GM10248 (cell line): ENCODE data around the gene NUMBL.

ENCODE experiments used
- CTCF ChIA-PET: fragments of 300-600 bp; sonication (Branson Sonifier 250); formaldehyde crosslinking; extraction: SDS; loops from one replicate; lab custom pipeline; 2021; ENCODE audit warnings: antibody characterized with exemption; lab: Yijun Ruan, JAX
- POLR2A ChIA-PET: fragments of 350-650 bp; sonication (Branson Sonifier 250); formaldehyde crosslinking; extraction: SDS; loops from one replicate; lab custom pipeline; 2020; ENCODE audit warnings: antibody characterized with exemption; lab: Yijun Ruan, JAX
- DNase-seq: peaks from one replicate; pipeline ENCODE4 v3.0.0; 2012; ENCODE audit errors: extremely low spot score
- TF ChIP-seq, protein P1 (sequence below): IDR thresholded peaks from 2 replicates; pipeline ENCODE4 v1.5.1; 2012; ENCODE audit warnings: mild to moderate bottlenecking, low read depth; ENCODE audit errors: extremely low read depth, missing control alignments, control extremely low read depth

NUMBL gene

DNA sequence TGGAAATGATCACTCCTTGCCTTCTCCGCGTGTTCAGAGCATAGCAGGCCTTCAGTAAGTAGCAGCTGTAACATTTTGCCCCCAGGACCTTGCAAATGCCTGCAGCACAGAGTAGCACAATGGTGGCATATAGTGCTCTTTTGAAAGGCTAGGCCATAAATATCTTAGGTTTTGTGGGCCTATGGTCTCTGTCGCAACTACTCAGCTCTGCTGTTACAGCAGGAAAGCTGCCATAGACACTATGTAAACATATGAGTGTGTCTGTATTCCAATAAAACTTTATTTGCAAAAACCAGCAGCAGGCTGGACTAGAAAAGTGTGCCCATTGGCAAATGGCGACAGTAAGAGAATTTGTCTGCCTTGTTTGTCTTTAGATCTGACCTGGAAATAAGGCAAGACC lies 35.8 kb upstream of the NUMBL start:
- TF ChIP-seq, protein P1, sequence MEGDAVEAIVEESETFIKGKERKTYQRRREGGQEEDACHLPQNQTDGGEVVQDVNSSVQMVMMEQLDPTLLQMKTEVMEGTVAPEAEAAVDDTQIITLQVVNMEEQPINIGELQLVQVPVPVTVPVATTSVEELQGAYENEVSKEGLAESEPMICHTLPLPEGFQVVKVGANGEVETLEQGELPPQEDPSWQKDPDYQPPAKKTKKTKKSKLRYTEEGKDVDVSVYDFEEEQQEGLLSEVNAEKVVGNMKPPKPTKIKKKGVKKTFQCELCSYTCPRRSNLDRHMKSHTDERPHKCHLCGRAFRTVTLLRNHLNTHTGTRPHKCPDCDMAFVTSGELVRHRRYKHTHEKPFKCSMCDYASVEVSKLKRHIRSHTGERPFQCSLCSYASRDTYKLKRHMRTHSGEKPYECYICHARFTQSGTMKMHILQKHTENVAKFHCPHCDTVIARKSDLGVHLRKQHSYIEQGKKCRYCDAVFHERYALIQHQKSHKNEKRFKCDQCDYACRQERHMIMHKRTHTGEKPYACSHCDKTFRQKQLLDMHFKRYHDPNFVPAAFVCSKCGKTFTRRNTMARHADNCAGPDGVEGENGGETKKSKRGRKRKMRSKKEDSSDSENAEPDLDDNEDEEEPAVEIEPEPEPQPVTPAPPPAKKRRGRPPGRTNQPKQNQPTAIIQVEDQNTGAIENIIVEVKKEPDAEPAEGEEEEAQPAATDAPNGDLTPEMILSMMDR = no peak
- POLR2A ChIA-PET = no interaction called here
- CTCF ChIA-PET = interaction anchor here (0.8 kb wide), 1 partner anchor 72 kb away, joined by 3 read pairs; the partner anchor contains the start of gene EGLN2
- no peak for DNase-seq

DNA sequence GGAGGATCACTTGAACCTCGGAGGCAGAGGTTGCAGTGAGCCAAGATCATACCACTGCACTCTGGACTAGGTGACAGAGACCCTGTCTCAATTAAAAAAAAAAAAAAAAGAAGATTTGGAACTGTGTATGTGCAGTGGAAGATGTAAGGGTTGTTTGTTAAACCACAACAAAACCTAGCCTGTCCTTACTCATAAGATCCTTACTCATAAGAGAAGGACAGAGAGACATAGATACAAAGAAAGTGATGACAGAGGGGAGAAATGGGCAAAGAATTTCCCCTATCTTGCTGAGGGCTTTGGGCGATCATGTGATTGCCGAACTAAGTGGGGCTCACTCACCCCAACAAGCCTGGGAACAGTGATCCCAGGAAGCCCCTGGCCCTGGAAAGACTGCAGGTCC lies 34.4 kb upstream of the NUMBL start:
- no peak for DNase-seq
- ChIA-PET CTCF (interaction anchor here (1.7 to 2.4 kb wide), 2 partner anchors 25 to 91 kb away, joined by 4 to 6 read pairs; partner anchors contain the start of gene ACTMAP), POLR2A (interaction anchor here (0.6 kb wide), 1 partner anchor 138 kb away, joined by 3 read pairs; no protein-coding TSS in a partner anchor)
- TF ChIP-seq, protein P1 = no peak

DNA sequence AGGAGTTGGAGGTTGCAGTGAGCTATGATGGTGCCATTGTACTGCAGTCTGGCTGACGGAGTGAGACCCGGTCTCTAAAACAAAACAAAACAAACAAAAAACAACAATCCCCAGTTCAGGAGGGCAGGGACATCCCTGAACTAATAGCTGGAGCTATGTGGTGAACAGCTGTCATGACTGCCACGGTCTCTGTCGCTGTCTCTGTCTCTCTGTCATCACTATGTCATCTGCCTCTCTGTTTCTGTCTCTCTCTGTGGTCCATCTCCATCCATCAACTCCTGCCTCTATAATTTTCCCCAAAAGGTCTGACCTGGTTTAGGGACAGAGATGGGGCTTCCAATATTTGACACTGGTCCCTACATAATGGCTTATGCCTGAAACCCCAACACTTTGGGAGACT lies 33.9 kb upstream of the NUMBL start:
- CTCF ChIA-PET = interaction anchor here (1.7 to 2.4 kb wide), 2 partner anchors 26 to 90 kb away, joined by 4 to 6 read pairs; partner anchors contain the start of gene ACTMAP
- POLR2A ChIA-PET = interaction anchor here (0.6 kb wide), 1 partner anchor 138 kb away, joined by 3 read pairs; no protein-coding TSS in a partner anchor
- TF ChIP-seq, protein P1 = no peak
- no peak for DNase-seq

DNA sequence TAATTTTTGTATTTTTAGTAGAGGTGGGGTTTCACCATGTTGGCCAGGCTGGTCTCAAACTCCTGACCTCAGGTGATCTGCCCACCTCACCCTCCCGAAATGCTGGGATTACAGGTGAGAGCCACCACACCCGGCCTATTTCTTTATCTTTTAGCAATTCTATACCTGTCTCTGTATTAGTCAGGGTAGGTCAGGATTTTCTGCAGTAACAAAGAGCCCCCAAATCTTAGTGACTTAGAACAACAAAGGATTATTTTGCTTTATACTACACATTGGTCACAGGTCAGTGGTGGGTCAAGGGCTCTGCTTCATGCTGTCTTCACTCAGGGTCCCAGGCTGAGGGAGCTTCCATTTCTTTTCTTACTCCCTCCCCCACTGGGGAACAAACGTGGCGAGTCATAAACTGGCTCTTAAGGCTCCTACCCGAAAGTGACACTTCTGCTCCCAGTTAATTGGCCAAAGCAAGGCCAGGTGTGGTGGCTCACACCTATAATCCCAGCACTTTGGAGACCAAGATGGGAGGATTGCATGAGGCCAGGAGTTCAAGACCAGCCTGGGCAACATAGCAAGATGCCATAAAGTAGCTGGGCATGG lies 33.3 kb upstream of the NUMBL start:
- TF ChIP-seq, protein P1 = no peak

DNA sequence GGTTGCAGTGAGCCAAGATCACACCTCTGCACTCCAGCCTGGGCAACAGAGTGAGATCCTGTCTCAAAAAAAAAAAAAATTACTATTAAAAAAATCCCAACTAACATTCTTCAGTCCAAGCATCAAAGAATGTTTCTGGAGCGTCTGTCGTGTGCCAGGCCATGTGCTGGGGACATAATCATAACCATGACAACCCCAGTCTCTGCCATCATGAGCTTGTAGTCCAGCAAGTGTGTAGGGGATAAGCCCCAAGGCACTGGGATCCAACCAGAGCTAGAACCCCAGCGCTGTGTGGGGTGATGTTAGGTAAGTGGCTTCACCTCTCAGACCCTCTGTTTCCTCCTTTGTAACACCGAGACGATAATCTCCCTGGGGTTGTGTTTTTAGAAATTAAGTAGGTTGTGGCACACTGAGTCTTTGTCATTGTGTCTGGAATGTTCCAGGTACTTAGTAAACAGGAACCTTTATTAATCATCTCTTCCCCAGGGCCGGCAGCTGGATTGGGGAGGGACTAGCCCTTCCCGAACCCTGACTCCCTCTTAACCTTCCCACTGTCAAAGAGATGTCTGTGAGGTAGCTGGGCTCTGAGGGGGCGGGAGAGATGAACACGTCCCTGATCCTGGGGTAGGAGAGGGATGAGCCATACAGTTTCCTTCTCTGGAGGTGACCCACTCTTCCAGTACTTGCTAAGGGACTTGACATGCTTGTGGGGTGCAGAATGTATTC lies 31.6 kb upstream of the NUMBL start:
- CTCF ChIA-PET = interaction anchor here (0.6 to 1.6 kb wide), 4 partner anchors 11 to 59 kb away, joined by 3 to 4 read pairs (median 3); no protein-coding TSS in a partner anchor
- DNase-seq = no peak
- POLR2A ChIA-PET = no interaction called here
- TF ChIP-seq, protein P1 = no peak

More for the DNA sequence above, 33.3 kb upstream of the NUMBL start:
- ChIA-PET CTCF (interaction anchor here (1.0 to 2.4 kb wide), 3 partner anchors 10 to 89 kb away, joined by 3 to 6 read pairs (median 4); partner anchors contain the start of gene ACTMAP), POLR2A (no interaction called here)
- no peak for DNase-seq

DNA sequence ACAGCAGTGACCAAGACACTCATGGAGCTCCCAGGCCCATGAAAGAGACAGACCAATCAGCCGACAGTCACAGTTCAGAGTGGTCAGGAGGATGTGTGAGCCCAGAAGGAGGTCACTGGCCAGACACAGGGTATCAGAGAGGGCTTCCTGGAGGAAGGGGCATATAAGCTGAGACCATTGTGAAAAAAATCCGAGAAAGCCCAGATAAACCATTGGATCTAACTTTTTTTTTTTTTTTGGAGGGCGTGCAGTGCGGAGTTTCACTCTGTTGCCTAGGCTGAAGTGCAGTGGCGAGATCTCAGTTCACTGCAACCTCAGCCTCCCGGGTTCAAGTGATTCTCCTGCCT lies 30.7 kb upstream of the NUMBL start:
- CTCF ChIA-PET = interaction anchor here (1.5 to 1.6 kb wide), 2 partner anchors 13 to 27 kb away, joined by 3 to 4 read pairs; no protein-coding TSS in a partner anchor
- no peak for DNase-seq
- TF ChIP-seq, protein P1 = no peak
- POLR2A ChIA-PET = no interaction called here
